Left forelimb (tissue), 1 donor: ENCODE results near the gene ANXA1.
"Not testable (repeated sequence)": the region's sequence is repeated elsewhere in the genome, so short reads cannot be mapped to it uniquely, and the experiment has no call there.

Experiments
- DNase-seq: peaks from one replicate; pipeline ENCODE4 v3.0.0-alpha.2; 2018; ENCODE audit warnings: low spot score

ANXA1 gene

GRCh38 chr9:73168298-73168934, 16.8 kb downstream of the ANXA1 start:
- DNase-seq = no peak

GRCh38 chr9:73170185-73170957, 18.7 kb downstream of the ANXA1 start:
- no peak for DNase-seq

GRCh38 chr9:73172901-73173215, 21.2 kb downstream of the ANXA1 start:
- DNase-seq = no peak

- no peak for DNase-seq
These were observed 22.1 kb downstream of the ANXA1 start for GRCh38 chr9:73173557-73174329.

- no peak for DNase-seq
These were observed 22.8 kb downstream of the ANXA1 start for GRCh38 chr9:73174330-73174980.

GRCh38 chr9:73176450-73176875, 24.8 kb downstream of the ANXA1 start:
- DNase-seq = no peak

- DNase-seq = no peak
These were observed 26.4 kb downstream of the ANXA1 start for GRCh38 chr9:73178044-73178443.

- no peak for DNase-seq
These were observed 27.9 kb downstream of the ANXA1 start for GRCh38 chr9:73179589-73179988.

- DNase-seq = no peak
These were observed 28.7 kb downstream of the ANXA1 start for GRCh38 chr9:73180403-73180802.

- DNase-seq = no peak
These were observed 31.3 kb downstream of the ANXA1 start for GRCh38 chr9:73182928-73183327.

GRCh38 chr9:73183428-73183827, 31.8 kb downstream of the ANXA1 start:
- no peak for DNase-seq

- DNase-seq = no peak
These were observed 32.5 kb downstream of the ANXA1 start for GRCh38 chr9:73183917-73184861.

GRCh38 chr9:73191109-73191508, 39.4 kb downstream of the ANXA1 start:
- DNase-seq = not testable (repeated sequence)

GRCh38 chr9:73194284-73194683, 42.6 kb downstream of the ANXA1 start:
- DNase-seq = no peak

GRCh38 chr9:73199448-73199847, 47.8 kb downstream of the ANXA1 start:
- DNase-seq = no peak

GRCh38 chr9:73199886-73200285, 48.2 kb downstream of the ANXA1 start:
- no peak for DNase-seq

GRCh38 chr9:73200694-73201452, 49.2 kb downstream of the ANXA1 start:
- no peak for DNase-seq

GRCh38 chr9:73202980-73203379, 51.3 kb downstream of the ANXA1 start:
- no peak for DNase-seq

GRCh38 chr9:73204936-73205335, 53.3 kb downstream of the ANXA1 start:
- DNase-seq = no peak

GRCh38 chr9:73206851-73207250, 55.2 kb downstream of the ANXA1 start:
- no peak for DNase-seq
